H9 (cell line): Measurements from ENCODE around the gene SAMM50. TPM values are rescaled to one million over a fixed set of nuclear protein-coding genes. Genes with fewer than 3 reads are reported as not detected.

Source experiments
- DNase-seq: peaks from one replicate; pipeline ENCODE4 v3.0.0-alpha.2; 2017
- H2AFZ ChIP-seq: one replicate; pipeline ENCODE4 v1.6.1; 2013; ENCODE audit warnings: mild to moderate bottlenecking, low read length, control low read depth, moderate library complexity
- H2AK5ac ChIP-seq: 2 replicates; pipeline ENCODE4 v1.6.1; 2013; ENCODE audit warnings: low read length, control low read depth, mixed read lengths; ENCODE audit not compliant: insufficient read length
- H2BK120ac ChIP-seq: one replicate; pipeline ENCODE4 v1.6.1; 2013; ENCODE audit warnings: low read depth, mild to moderate bottlenecking, low read length, control low read depth, inconsistent platforms; ENCODE audit not compliant: poor library complexity, severe bottlenecking
- H2BK12ac ChIP-seq: 2 replicates; pipeline ENCODE4 v1.6.1; 2013; ENCODE audit warnings: low read length, control low read depth, mixed read lengths, low read depth; ENCODE audit not compliant: insufficient read length
- H2BK15ac ChIP-seq: 2 replicates; pipeline ENCODE4 v1.6.1; 2013; ENCODE audit warnings: low read depth, low read length, control low read depth
- H2BK20ac ChIP-seq: one replicate; pipeline ENCODE4 v1.6.1; 2013; ENCODE audit warnings: low read depth, mild to moderate bottlenecking, low read length, control low read depth, inconsistent platforms; ENCODE audit not compliant: poor library complexity, severe bottlenecking
- H2BK5ac ChIP-seq: 2 replicates; pipeline ENCODE4 v1.6.1; 2013; ENCODE audit warnings: low read length, control low read depth, mixed read lengths; ENCODE audit not compliant: insufficient read length
- H3K14ac ChIP-seq: 2 replicates; pipeline ENCODE4 v1.6.1; 2013; ENCODE audit warnings: low read length, control low read depth; ENCODE audit not compliant: insufficient read depth
- H3K18ac ChIP-seq: 2 replicates; pipeline ENCODE4 v1.6.1; 2013; ENCODE audit warnings: low read depth, mild to moderate bottlenecking, mixed read lengths, low read length, control low read depth; ENCODE audit not compliant: insufficient read length
- H3K23ac ChIP-seq: 2 replicates; pipeline ENCODE4 v1.6.1; 2013; ENCODE audit warnings: low read length, control low read depth, mixed read lengths, low read depth; ENCODE audit not compliant: insufficient read length
- H3K23me2 ChIP-seq: 2 replicates; pipeline ENCODE4 v1.6.1; 2013; ENCODE audit warnings: low read depth, mild to moderate bottlenecking, mixed read lengths, low read length, control low read depth; ENCODE audit not compliant: insufficient read length, poor library complexity, severe bottlenecking
- H3K27ac ChIP-seq: 2 replicates; pipeline ENCODE4 v1.5.1; 2013; ENCODE audit warnings: low read length, control low read depth, mixed read lengths, low read depth; ENCODE audit not compliant: insufficient read length
- H3K27me3 ChIP-seq: 2 replicates; pipeline ENCODE4 v1.6.1; 2013; ENCODE audit warnings: low read length, control low read depth, inconsistent platforms; ENCODE audit not compliant: insufficient read depth
- H3K4ac ChIP-seq: 2 replicates; pipeline ENCODE4 v1.6.1; 2013; ENCODE audit warnings: low read depth, mild to moderate bottlenecking, control low read depth, inconsistent platforms, low read length, moderate library complexity
- H3K4me1 ChIP-seq: 2 replicates; pipeline ENCODE4 v1.6.1; 2013; ENCODE audit warnings: low read length, control low read depth, inconsistent platforms; ENCODE audit not compliant: insufficient read depth
- H3K4me2 ChIP-seq: 2 replicates; pipeline ENCODE4 v1.6.1; 2013; ENCODE audit warnings: low read length, control low read depth, mixed read lengths; ENCODE audit not compliant: insufficient read length, insufficient read depth
- H3K56ac ChIP-seq: 2 replicates; pipeline ENCODE4 v1.6.1; 2013; ENCODE audit warnings: low read depth, mild to moderate bottlenecking, mixed read lengths, low read length, control low read depth; ENCODE audit not compliant: insufficient read length
- H3K79me1 ChIP-seq: 2 replicates; pipeline ENCODE4 v1.6.1; 2013; ENCODE audit warnings: low read depth, mild to moderate bottlenecking, moderate library complexity, low read length, control low read depth, inconsistent platforms; ENCODE audit not compliant: insufficient read depth, poor library complexity, severe bottlenecking
- H3K79me2 ChIP-seq: 2 replicates; pipeline ENCODE4 v1.6.1; 2013; ENCODE audit warnings: low read length, control low read depth, inconsistent platforms; ENCODE audit not compliant: insufficient read depth
- H3K9ac ChIP-seq: 2 replicates; pipeline ENCODE4 v1.6.1; 2013; ENCODE audit warnings: low read length, control low read depth, mixed read lengths; ENCODE audit not compliant: insufficient read length; ENCODE audit errors: extremely low read depth
- H3K9me3 ChIP-seq: one replicate; pipeline ENCODE4 v1.6.1; 2013; ENCODE audit warnings: low read depth, low read length, inconsistent platforms; ENCODE audit not compliant: control insufficient read depth
- H3T11ph ChIP-seq: one replicate; pipeline ENCODE4 v1.6.1; 2013; ENCODE audit warnings: mild to moderate bottlenecking, low read length, control low read depth, inconsistent platforms
- H4K20me1 ChIP-seq: one replicate; pipeline ENCODE4 v1.6.1; 2013; ENCODE audit not compliant: control insufficient read depth, insufficient read length, insufficient read depth
- H4K5ac ChIP-seq: 2 replicates; pipeline ENCODE4 v1.6.1; 2013; ENCODE audit warnings: low read depth, mild to moderate bottlenecking, mixed read lengths, low read length, control low read depth; ENCODE audit not compliant: insufficient read length
- H4K8ac ChIP-seq: replicated peaks from 2 replicates; pipeline ENCODE4 v1.6.1; 2013; ENCODE audit warnings: low read length, control low read depth, mixed read lengths, low read depth; ENCODE audit not compliant: insufficient read length
- H4K91ac ChIP-seq: 2 replicates; pipeline ENCODE4 v1.6.1; 2013; ENCODE audit warnings: low read depth, mild to moderate bottlenecking, moderate library complexity, mixed read lengths, low read length, control low read depth; ENCODE audit not compliant: insufficient read length
- H3K27ac Mint-ChIP-seq, 3 experiments: 2 replicates in 2 of 3; 3 replicates in 1 of 3; pipeline ENCODE4 v1.8.0; 2020 to 2021; ENCODE audit warnings: mixed read lengths in 3 of 3, mild to moderate bottlenecking in 1 of 3, moderate library complexity in 1 of 3
- H3K27me3 Mint-ChIP-seq: 2 replicates; pipeline ENCODE4 v1.8.0; 2021; ENCODE audit warnings: low read depth, mild to moderate bottlenecking, moderate library complexity, mixed read lengths
- H3K36me3 Mint-ChIP-seq, 3 experiments: 2 replicates in 2 of 3; 3 replicates in 1 of 3; pipeline ENCODE4 v1.8.0; 2020 to 2021; ENCODE audit warnings: low read depth in 3 of 3, mixed read lengths in 3 of 3; ENCODE audit not compliant: insufficient read depth in 1 of 3
- H3K4me1 Mint-ChIP-seq, 2 experiments: 2 replicates each; pipeline ENCODE4 v1.8.0; 2020; ENCODE audit warnings: mixed read lengths in 2 of 2
- H3K4me3 Mint-ChIP-seq, 2 experiments: 2 replicates in 1 of 2; 3 replicates in 1 of 2; pipeline ENCODE4 v1.8.0; 2020 to 2021; ENCODE audit warnings: mild to moderate bottlenecking in 2 of 2, mixed read lengths in 2 of 2, moderate library complexity in 1 of 2
- H3K9me3 Mint-ChIP-seq, 2 experiments: 2 replicates in 1 of 2; 3 replicates in 1 of 2; pipeline ENCODE4 v1.8.0; 2020; ENCODE audit warnings: mild to moderate bottlenecking in 2 of 2, mixed read lengths in 2 of 2, moderate library complexity in 1 of 2
- WGBS: extraction: QIAGEN DNeasy Blood & Tissue Kit; methylation state at CpG from one replicate; pipeline ENCODE4 v1.1.7; 2013; ENCODE audit warnings: missing lambda C conversion rate, low lambda C conversion rate, mixed read lengths; ENCODE audit not compliant: insufficient read length; ENCODE audit errors: extremely low coverage; 5-methylcytosine and 5-hydroxymethylcytosine counted together
- total RNA-seq: library from RNA; stranded (reverse); gene quantifications from 2 replicates; pipeline ENCODE4 v1.2.1, GENCODE V29; 2021
- TF ChIP-seq, protein P1 (sequence below): fragments of 200-600 bp; sonication (generic); conservative IDR thresholded peaks from 3 replicates; pipeline ENCODE4 v1.8.0; 2021; ENCODE audit warnings: antibody characterized with exemption, mild to moderate bottlenecking

SAMM50 gene
- total RNA-seq, 1 experiment from 2014 or later = 57.2 TPM

DNA sequence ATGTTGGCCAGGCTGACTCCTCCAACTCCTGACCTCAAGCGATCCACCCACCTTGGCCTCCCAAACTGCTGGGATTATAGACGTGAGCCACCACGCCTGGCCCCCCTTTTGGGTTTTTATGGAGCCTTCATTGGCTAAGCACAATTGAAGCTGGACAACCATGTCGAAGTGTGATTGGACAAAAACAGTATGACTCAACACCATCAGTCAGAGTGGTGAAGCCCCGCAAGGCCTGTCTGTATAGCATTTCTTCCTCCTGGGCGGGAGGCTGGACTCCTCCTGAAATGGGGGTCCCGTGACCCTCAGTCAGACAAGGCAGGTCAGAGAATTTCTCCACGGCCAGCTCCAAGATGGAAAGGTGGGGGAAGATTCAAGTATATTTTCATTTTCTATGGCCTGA is 65.7 kb downstream of the SAMM50 start:
- H2AK5ac ChIP-seq = no peak overlapping the region
- TF ChIP-seq, protein P1, sequence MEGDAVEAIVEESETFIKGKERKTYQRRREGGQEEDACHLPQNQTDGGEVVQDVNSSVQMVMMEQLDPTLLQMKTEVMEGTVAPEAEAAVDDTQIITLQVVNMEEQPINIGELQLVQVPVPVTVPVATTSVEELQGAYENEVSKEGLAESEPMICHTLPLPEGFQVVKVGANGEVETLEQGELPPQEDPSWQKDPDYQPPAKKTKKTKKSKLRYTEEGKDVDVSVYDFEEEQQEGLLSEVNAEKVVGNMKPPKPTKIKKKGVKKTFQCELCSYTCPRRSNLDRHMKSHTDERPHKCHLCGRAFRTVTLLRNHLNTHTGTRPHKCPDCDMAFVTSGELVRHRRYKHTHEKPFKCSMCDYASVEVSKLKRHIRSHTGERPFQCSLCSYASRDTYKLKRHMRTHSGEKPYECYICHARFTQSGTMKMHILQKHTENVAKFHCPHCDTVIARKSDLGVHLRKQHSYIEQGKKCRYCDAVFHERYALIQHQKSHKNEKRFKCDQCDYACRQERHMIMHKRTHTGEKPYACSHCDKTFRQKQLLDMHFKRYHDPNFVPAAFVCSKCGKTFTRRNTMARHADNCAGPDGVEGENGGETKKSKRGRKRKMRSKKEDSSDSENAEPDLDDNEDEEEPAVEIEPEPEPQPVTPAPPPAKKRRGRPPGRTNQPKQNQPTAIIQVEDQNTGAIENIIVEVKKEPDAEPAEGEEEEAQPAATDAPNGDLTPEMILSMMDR = no peak

More for the DNA sequence above, 65.7 kb downstream of the SAMM50 start:
- Histone ChIP-seq H2AFZ (no peak overlapping the region), H4K8ac (no peak overlapping the region), H2BK15ac (no peak overlapping the region), H3K4me1 (no peaks in the 10 kb centered on the region; the same call in 1 of the 2 replicates), H3K18ac (no peak overlapping the region), H3K79me2 (no peaks in the 10 kb centered on the region), H3K56ac (no peak overlapping the region), H3K9ac (no peak overlapping the region), H3K79me1 (no peaks in the 10 kb centered on the region), H3K27ac (no peak overlapping the region), H3K14ac (no peak overlapping the region), H2BK5ac (no peak overlapping the region), H3T11ph (no peak overlapping the region), H4K5ac (no peak overlapping the region), H4K91ac (no peak overlapping the region), H4K20me1 (no peaks in the 10 kb centered on the region), H3K4me2 (no peak overlapping the region), H3K9me3 (no peaks in the 10 kb centered on the region), H3K23ac (no peak overlapping the region), H2BK12ac (no peak overlapping the region), H2BK20ac (no peak overlapping the region), H3K4ac (no peak overlapping the region), H3K23me2 (peaks cover 8% of the 10 kb centered on the region), H3K27me3 (no peaks in the 10 kb centered on the region), H2BK120ac (no peak overlapping the region)
- H3K9me3 Mint-ChIP-seq = no peaks in the 10 kb centered on the region; a peak in 1 of 5 replicates
- H3K4me3 Mint-ChIP-seq = no peak overlapping the region
- H3K27me3 Mint-ChIP-seq = peaks cover 11% of the 10 kb centered on the region
- no peak overlapping the region for H3K27ac Mint-ChIP-seq
- H3K36me3 Mint-ChIP-seq = no peaks in the 10 kb centered on the region
- H3K4me1 Mint-ChIP-seq = peaks cover 14 to 21% of the 10 kb centered on the region in 2 experiments
- WGBS = no CpG with 5 or more reads among the region's 8 CpGs
- no peak for DNase-seq
